ENCODE measurements around the gene OR6B3.

DNA sequence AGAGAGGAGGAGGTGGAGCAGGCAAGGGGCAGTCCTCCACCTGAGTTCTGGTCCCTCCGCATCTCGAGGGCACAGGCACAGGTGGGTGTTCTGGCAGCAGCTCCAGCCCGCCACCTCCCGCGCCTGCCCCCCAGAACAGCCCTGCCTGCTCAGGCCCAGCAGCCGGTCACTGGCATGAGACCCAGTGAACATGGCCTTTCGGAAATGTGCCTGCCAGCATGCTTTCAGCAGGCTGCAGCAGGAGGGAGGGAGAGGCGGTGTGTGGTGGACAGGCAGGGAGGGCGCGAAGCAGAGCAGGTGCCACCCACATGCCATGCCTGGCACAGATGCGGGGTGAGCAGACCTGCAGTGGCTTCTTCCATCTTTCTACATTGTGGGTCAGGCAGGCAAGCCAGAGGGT lies 3.4 kb upstream of the OR6B3 start:
- TF ChIP-seq CTCF (conservative IDR thresholded peaks at IDR 0.05; ENCODE audit: low read depth, low read length) (no peak), EZH2 (IDR thresholded peaks at IDR 0.05; ENCODE audit: borderline replicate concordance, low read depth, low read length, poor library complexity, severe bottlenecking) (no peak)
